Liver (tissue), 9 donors: ENCODE measurements around the gene FGF11. TPM values are rescaled to one million over a fixed set of nuclear protein-coding genes. Genes with fewer than 3 reads are reported as not detected.

Experiments used
- DNase-seq: peaks from one replicate; pipeline ENCODE4 v3.0.0-alpha.2; 2017; ENCODE audit warnings: low spot score
- H3K27ac ChIP-seq, 2 donors: one replicate each; pipeline ENCODE4 v1.7.0; 2013; ENCODE audit warnings: inconsistent platforms in 2 of 2, low read length in 2 of 2, control low read depth in 1 of 2, low read depth in 1 of 2, mild to moderate bottlenecking in 1 of 2
- H3K27me3 ChIP-seq, 4 donors: one replicate each; pipeline versions ENCODE4 v1.6.1 to v1.7.0; 2013; ENCODE audit warnings: low read length in 3 of 4, inconsistent platforms in 1 of 4, mild to moderate bottlenecking in 1 of 4, moderate library complexity in 1 of 4; ENCODE audit not compliant: control insufficient read depth in 4 of 4, insufficient read depth in 4 of 4
- H3K36me3 ChIP-seq, 4 donors: one replicate each; pipeline versions ENCODE4 v1.6.1 to v1.7.0; 2013; ENCODE audit warnings: low read length in 3 of 4, mild to moderate bottlenecking in 3 of 4, low read depth in 1 of 4, moderate library complexity in 1 of 4; ENCODE audit not compliant: control insufficient read depth in 4 of 4, insufficient read depth in 3 of 4
- H3K4me1 ChIP-seq, 4 donors: one replicate each; pipeline versions ENCODE4 v1.6.1 to v1.7.0; 2013; ENCODE audit warnings: low read length in 3 of 4, mild to moderate bottlenecking in 3 of 4, moderate library complexity in 1 of 4; ENCODE audit not compliant: control insufficient read depth in 4 of 4, insufficient read depth in 4 of 4
- H3K4me3 ChIP-seq, 3 donors: one replicate each; pipeline versions ENCODE4 v1.6.1 to v1.7.0; 2013; ENCODE audit warnings: low read length in 3 of 3, control low read depth in 1 of 3, low read depth in 1 of 3, mild to moderate bottlenecking in 1 of 3
- H3K9ac ChIP-seq, 2 donors: one replicate each; pipeline ENCODE4 v1.7.0; 2013; ENCODE audit warnings: low read length in 2 of 2, mild to moderate bottlenecking in 2 of 2, moderate library complexity in 2 of 2, control low read depth in 1 of 2, low read depth in 1 of 2
- H3K9me3 ChIP-seq, 4 donors: one replicate each; pipeline versions ENCODE4 v1.6.1 to v1.7.0; 2013; ENCODE audit warnings: low read length in 3 of 4; ENCODE audit not compliant: control insufficient read depth in 4 of 4
- EGR1 ChIP-seq, 2 donors: IDR thresholded peaks; 2 replicates each; pipeline ENCODE4 v1.6.1; 2016 to 2018; ENCODE audit warnings: antibody characterized with exemption in 2 of 2, low read depth in 2 of 2
- FOXA1 ChIP-seq: IDR thresholded peaks from 2 replicates; pipeline ENCODE4 v1.6.1; 2016; ENCODE audit warnings: antibody characterized with exemption
- FOXA2 ChIP-seq: IDR thresholded peaks from 2 replicates; pipeline ENCODE4 v1.6.1; 2016; ENCODE audit warnings: antibody characterized with exemption
- GABPA ChIP-seq, 2 donors: IDR thresholded peaks in 1 of 2; conservative IDR thresholded peaks in 1 of 2; 2 replicates each; pipeline ENCODE4 v1.6.1; 2016; ENCODE audit warnings: antibody characterized with exemption in 2 of 2, mild to moderate bottlenecking in 1 of 2, moderate library complexity in 1 of 2
- HNF4A ChIP-seq, 2 donors: conservative IDR thresholded peaks; 2 replicates each; pipeline ENCODE4 v1.6.1; 2016; ENCODE audit warnings: antibody characterized with exemption in 2 of 2, mild to moderate bottlenecking in 2 of 2
- HNF4G ChIP-seq: IDR thresholded peaks from 2 replicates; pipeline ENCODE4 v1.6.1; 2016; ENCODE audit warnings: antibody characterized with exemption
- JUND ChIP-seq, 2 donors: IDR thresholded peaks; 2 replicates each; pipeline ENCODE4 v1.6.1; 2016; ENCODE audit warnings: antibody characterized with exemption in 2 of 2
- NR2F2 ChIP-seq: IDR thresholded peaks from 2 replicates; pipeline ENCODE4 v1.6.1; 2016; ENCODE audit warnings: antibody characterized with exemption
- RAD21 ChIP-seq, 2 donors: IDR thresholded peaks; 2 replicates each; pipeline ENCODE4 v1.6.1; 2016; ENCODE audit warnings: antibody characterized with exemption in 2 of 2, mild to moderate bottlenecking in 2 of 2
- RXRA ChIP-seq, 2 donors: IDR thresholded peaks; 2 replicates each; pipeline ENCODE4 v1.6.1; 2017 to 2018; ENCODE audit warnings: antibody characterized with exemption in 2 of 2, mild to moderate bottlenecking in 1 of 2
- SP1 ChIP-seq: IDR thresholded peaks from 2 replicates; pipeline ENCODE4 v1.6.1; 2018; ENCODE audit warnings: antibody characterized with exemption, mild to moderate bottlenecking
- TAF1 ChIP-seq: conservative IDR thresholded peaks from 2 replicates; pipeline ENCODE4 v1.6.1; 2016; ENCODE audit warnings: antibody characterized with exemption, mild to moderate bottlenecking
- YY1 ChIP-seq: IDR thresholded peaks from 2 replicates; pipeline ENCODE4 v1.6.1; 2016; ENCODE audit warnings: antibody characterized with exemption, mild to moderate bottlenecking
- WGBS: extraction: QIAGEN DNeasy Blood & Tissue Kit; methylation state at CpG from one replicate; pipeline ENCODE4 v1.1.7; 2013; 5-methylcytosine and 5-hydroxymethylcytosine counted together
- polyA plus RNA-seq, 2 donors: library from polyadenylated mRNA; stranded (reverse) in 1 of 2; unstranded in 1 of 2; fragments of 200-250 nt in 1 of 2; fragments of >200 nt in 1 of 2; fragmentation: Nextera tagmentation in 1 of 2; extraction: Ambion mirVana in 1 of 2; gene quantifications; one replicate each; pipeline versions ENCODE4 v1.2.1 to v1.2.3, GENCODE V29; 2013 to 2015
- total RNA-seq, 2 donors: library from RNA; depleted of rRNA; stranded (reverse); fragments of >200 nt; gene quantifications; one replicate each; pipeline ENCODE4 v1.2.3, GENCODE V29; 2014
- TF ChIP-seq, protein P1 (sequence below): IDR thresholded peaks from 2 replicates; pipeline ENCODE4 v1.6.1; 2016; ENCODE audit warnings: antibody characterized with exemption
- TF ChIP-seq, protein P2 (sequence below): fragments of 150-350 bp; IDR thresholded peaks from 2 replicates; pipeline ENCODE4 v1.5.1; 2017; ENCODE audit warnings: improper control_type of control experiment, low read depth, low read length; ENCODE audit not compliant: missing input control
- TF ChIP-seq, protein P3 (sequence below): IDR thresholded peaks from 2 replicates; pipeline ENCODE4 v1.6.1; 2016; ENCODE audit warnings: antibody characterized with exemption
- TF ChIP-seq, protein P4 (sequence below): IDR thresholded peaks from 2 replicates; pipeline ENCODE4 v1.6.1; 2016; ENCODE audit warnings: antibody characterized with exemption
- TF ChIP-seq, protein P5 (sequence below): IDR thresholded peaks from 2 replicates; pipeline ENCODE4 v1.6.1; 2016; ENCODE audit warnings: antibody characterized with exemption, mild to moderate bottlenecking
- donor health status: healthy.
- donor health status: healthy.
- donor health status: healthy.
- donor health status: healthy.
- donor health status: healthy.

FGF11 gene
- total and polyA plus RNA-seq, 4 donors: 0.17 to 0.25 (median 0.20) TPM

DNA sequence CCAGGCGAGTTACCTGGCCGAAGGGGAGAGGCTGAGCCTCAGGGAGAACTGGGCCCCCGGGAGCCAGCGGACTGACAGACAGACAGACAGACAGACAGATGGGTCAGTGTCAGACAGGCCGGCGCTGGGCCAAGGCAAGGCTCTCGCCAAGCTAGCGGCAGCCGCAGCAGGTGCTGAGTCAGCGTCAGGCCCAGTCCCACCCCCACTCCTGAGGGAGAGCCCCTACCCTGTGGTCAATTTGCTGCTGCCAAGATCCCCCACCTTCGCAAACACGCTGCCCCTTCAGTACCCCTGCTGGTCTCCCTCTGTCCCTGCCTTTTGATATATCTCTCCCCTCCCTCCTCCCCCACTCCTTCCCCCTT lies 1.5 kb downstream of the FGF11 start:
- Histone ChIP-seq H3K36me3 (no peaks in the 10 kb centered on the region), H3K9me3 (no peaks in the 10 kb centered on the region), H3K9ac (no peak overlapping the region), H3K4me3 (peak overlapping the region in 2 of 3 donors; percentile 16 to 26), H3K27ac (no peak overlapping the region), H3K4me1 (peaks cover 27 to 53% (median 41%) of the 10 kb centered on the region in 4 donors), H3K27me3 (peaks cover 0 to 3% (median 0%) of the 10 kb centered on the region in 4 donors)
- WGBS: 6% methylated on average over 12 of the region's 12 CpGs
- no peak for DNase-seq
- TF ChIP-seq YY1 (no peak), RAD21 (IDR thresholded peaks at IDR 0.05) (peak in 1 of 2 donors; percentile 9)

DNA sequence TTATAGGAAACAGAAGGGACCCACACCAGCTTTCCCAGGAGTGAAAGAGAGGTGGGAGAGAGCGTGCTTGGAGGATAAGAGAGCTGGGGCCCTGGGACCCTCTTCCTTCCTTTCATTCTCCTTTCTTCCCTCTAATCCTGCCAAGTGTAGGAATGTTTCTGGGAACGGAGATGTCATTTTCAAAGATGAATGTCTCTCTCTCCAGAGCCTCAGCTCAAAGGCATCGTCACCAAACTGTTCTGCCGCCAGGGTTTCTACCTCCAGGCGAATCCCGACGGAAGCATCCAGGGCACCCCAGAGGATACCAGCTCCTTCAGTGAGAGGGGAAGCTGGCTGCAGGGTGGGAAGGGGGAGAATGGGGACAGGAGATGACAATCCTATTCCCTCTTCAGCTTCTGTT lies 2.0 kb downstream of the FGF11 start:
- TF ChIP-seq GABPA (IDR thresholded peaks at IDR 0.05 in 1 of 2, conservative IDR thresholded peaks at IDR 0.05 in 1 of 2): no peak
- TF ChIP-seq, protein P1, sequence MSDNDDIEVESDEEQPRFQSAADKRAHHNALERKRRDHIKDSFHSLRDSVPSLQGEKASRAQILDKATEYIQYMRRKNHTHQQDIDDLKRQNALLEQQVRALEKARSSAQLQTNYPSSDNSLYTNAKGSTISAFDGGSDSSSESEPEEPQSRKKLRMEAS: no peak
- peaks cover 0 to 3% (median 0%) of the 10 kb centered on the region in 4 donors for H3K27me3 ChIP-seq
- peaks cover 26 to 50% (median 37%) of the 10 kb centered on the region in 4 donors for H3K4me1 ChIP-seq
- no peak overlapping the region for H3K27ac ChIP-seq
- no peak for DNase-seq
- H3K9ac ChIP-seq: no peak overlapping the region
- no peaks in the 10 kb centered on the region for H3K9me3 ChIP-seq
- no peaks in the 10 kb centered on the region for H3K36me3 ChIP-seq
- WGBS: 89% methylated on average over 7 of the region's 7 CpGs
- H3K4me3 ChIP-seq: no peak overlapping the region

DNA sequence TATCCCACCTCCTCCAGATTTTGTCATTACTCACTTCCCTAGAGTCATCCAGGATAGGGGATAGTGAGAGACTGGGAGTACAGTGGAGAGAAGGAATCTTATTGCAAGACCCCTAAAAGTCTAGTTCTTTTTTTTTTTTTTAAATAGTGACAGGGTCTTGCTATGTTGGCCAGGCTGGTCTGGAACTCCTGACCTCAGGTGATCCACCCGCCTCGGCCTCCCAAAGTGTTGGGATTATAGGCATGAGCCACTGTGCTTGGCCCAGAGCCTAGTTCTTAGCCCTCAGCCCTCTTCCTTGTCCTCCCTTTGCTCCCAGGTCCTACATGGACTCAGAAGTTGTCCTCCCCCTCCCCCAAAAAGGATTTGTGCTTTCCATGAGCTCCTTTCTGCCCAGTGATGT lies 2.8 kb downstream of the FGF11 start:
- H3K27ac ChIP-seq: no peak overlapping the region
- no peak for TF ChIP-seq HNF4G
- TF ChIP-seq, protein P1: no peak
- no peak for TF ChIP-seq RAD21 (IDR thresholded peaks at IDR 0.05)
- no peak for TF ChIP-seq HNF4A (conservative IDR thresholded peaks at IDR 0.05)
- TF ChIP-seq, protein P2, sequence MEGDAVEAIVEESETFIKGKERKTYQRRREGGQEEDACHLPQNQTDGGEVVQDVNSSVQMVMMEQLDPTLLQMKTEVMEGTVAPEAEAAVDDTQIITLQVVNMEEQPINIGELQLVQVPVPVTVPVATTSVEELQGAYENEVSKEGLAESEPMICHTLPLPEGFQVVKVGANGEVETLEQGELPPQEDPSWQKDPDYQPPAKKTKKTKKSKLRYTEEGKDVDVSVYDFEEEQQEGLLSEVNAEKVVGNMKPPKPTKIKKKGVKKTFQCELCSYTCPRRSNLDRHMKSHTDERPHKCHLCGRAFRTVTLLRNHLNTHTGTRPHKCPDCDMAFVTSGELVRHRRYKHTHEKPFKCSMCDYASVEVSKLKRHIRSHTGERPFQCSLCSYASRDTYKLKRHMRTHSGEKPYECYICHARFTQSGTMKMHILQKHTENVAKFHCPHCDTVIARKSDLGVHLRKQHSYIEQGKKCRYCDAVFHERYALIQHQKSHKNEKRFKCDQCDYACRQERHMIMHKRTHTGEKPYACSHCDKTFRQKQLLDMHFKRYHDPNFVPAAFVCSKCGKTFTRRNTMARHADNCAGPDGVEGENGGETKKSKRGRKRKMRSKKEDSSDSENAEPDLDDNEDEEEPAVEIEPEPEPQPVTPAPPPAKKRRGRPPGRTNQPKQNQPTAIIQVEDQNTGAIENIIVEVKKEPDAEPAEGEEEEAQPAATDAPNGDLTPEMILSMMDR: no peak
- TF ChIP-seq, protein P3, sequence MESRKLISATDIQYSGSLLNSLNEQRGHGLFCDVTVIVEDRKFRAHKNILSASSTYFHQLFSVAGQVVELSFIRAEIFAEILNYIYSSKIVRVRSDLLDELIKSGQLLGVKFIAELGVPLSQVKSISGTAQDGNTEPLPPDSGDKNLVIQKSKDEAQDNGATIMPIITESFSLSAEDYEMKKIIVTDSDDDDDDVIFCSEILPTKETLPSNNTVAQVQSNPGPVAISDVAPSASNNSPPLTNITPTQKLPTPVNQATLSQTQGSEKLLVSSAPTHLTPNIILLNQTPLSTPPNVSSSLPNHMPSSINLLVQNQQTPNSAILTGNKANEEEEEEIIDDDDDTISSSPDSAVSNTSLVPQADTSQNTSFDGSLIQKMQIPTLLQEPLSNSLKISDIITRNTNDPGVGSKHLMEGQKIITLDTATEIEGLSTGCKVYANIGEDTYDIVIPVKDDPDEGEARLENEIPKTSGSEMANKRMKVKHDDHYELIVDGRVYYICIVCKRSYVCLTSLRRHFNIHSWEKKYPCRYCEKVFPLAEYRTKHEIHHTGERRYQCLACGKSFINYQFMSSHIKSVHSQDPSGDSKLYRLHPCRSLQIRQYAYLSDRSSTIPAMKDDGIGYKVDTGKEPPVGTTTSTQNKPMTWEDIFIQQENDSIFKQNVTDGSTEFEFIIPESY: no peak
- TF ChIP-seq, protein P4, sequence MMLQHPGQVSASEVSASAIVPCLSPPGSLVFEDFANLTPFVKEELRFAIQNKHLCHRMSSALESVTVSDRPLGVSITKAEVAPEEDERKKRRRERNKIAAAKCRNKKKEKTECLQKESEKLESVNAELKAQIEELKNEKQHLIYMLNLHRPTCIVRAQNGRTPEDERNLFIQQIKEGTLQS: no peak
- no peak for TF ChIP-seq RXRA (IDR thresholded peaks at IDR 0.05)
- no peak for TF ChIP-seq EGR1 (IDR thresholded peaks at IDR 0.05; ENCODE audit: low read depth in 2 of 2)
- no peak for TF ChIP-seq YY1
- TF ChIP-seq GABPA (IDR thresholded peaks at IDR 0.05 in 1 of 2, conservative IDR thresholded peaks at IDR 0.05 in 1 of 2): no peak
- TF ChIP-seq, protein P5, sequence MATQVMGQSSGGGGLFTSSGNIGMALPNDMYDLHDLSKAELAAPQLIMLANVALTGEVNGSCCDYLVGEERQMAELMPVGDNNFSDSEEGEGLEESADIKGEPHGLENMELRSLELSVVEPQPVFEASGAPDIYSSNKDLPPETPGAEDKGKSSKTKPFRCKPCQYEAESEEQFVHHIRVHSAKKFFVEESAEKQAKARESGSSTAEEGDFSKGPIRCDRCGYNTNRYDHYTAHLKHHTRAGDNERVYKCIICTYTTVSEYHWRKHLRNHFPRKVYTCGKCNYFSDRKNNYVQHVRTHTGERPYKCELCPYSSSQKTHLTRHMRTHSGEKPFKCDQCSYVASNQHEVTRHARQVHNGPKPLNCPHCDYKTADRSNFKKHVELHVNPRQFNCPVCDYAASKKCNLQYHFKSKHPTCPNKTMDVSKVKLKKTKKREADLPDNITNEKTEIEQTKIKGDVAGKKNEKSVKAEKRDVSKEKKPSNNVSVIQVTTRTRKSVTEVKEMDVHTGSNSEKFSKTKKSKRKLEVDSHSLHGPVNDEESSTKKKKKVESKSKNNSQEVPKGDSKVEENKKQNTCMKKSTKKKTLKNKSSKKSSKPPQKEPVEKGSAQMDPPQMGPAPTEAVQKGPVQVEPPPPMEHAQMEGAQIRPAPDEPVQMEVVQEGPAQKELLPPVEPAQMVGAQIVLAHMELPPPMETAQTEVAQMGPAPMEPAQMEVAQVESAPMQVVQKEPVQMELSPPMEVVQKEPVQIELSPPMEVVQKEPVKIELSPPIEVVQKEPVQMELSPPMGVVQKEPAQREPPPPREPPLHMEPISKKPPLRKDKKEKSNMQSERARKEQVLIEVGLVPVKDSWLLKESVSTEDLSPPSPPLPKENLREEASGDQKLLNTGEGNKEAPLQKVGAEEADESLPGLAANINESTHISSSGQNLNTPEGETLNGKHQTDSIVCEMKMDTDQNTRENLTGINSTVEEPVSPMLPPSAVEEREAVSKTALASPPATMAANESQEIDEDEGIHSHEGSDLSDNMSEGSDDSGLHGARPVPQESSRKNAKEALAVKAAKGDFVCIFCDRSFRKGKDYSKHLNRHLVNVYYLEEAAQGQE: no peak
- no peak for TF ChIP-seq FOXA2
- TF ChIP-seq SP1: no peak
- no peak for TF ChIP-seq NR2F2
- no peak for TF ChIP-seq FOXA1
- no peak for TF ChIP-seq TAF1
- TF ChIP-seq JUND (IDR thresholded peaks at IDR 0.05): no peak
- WGBS: 90% methylated on average over 2 of the region's 2 CpGs
- H3K9ac ChIP-seq: no peak overlapping the region
- no peaks in the 10 kb centered on the region for H3K9me3 ChIP-seq
- peaks cover 0 to 3% (median 0%) of the 10 kb centered on the region in 4 donors for H3K27me3 ChIP-seq
- no peak for DNase-seq
- H3K4me3 ChIP-seq: no peak overlapping the region
- H3K36me3 ChIP-seq: no peaks in the 10 kb centered on the region
- H3K4me1 ChIP-seq: peaks cover 24 to 43% (median 32%) of the 10 kb centered on the region in 4 donors
